HepG2 (cell line): ENCODE data around the gene ANKRD12. TPM values are rescaled to one million over a fixed set of nuclear protein-coding genes. Genes with fewer than 3 reads are reported as not detected.
A peak's percentile ranks its signal among the peaks of the same experiment; 100 is the strongest.

Experiments used
- ARNTL ChIP-seq: sonication (generic); formaldehyde crosslinking; IDR thresholded peaks from 2 replicates; pipeline ENCODE4 v1.4.0; 2020; ENCODE audit warnings: mild to moderate bottlenecking, missing genetic modification reagents
- BRD4 ChIP-seq: sonication (generic); formaldehyde crosslinking; IDR thresholded peaks from 2 replicates; pipeline ENCODE4 v1.4.0; 2020; ENCODE audit warnings: missing genetic modification reagents
- ELK4 ChIP-seq: sonication (generic); formaldehyde crosslinking; IDR thresholded peaks from 2 replicates; pipeline ENCODE4 v1.9.0; 2021; ENCODE audit warnings: missing genetic modification reagents, borderline replicate concordance
- ERF ChIP-seq: IDR thresholded peaks from 2 replicates; pipeline ENCODE4 v1.6.1; 2018; ENCODE audit warnings: missing biosample characterization, missing genetic modification reagents
- GATAD1 ChIP-seq: IDR thresholded peaks from 2 replicates; pipeline ENCODE4 v1.6.1; 2016; ENCODE audit warnings: missing genetic modification reagents, missing compliant biosample characterization
- HMG20A ChIP-seq: IDR thresholded peaks from 2 replicates; pipeline ENCODE4 v1.6.1; 2016; ENCODE audit warnings: borderline replicate concordance
- JARID2 ChIP-seq: sonication (generic); formaldehyde crosslinking; IDR thresholded peaks from 2 replicates; pipeline ENCODE4 v1.8.1; 2023; ENCODE audit warnings: missing genetic modification reagents, inconsistent platforms; ENCODE audit not compliant: insufficient replicate concordance
- LRRFIP1 ChIP-seq: sonication (generic); formaldehyde crosslinking; conservative IDR thresholded peaks from 2 replicates; pipeline ENCODE4 v1.4.0; 2020; ENCODE audit warnings: missing genetic modification reagents
- MEIS2 ChIP-seq: sonication (generic); formaldehyde crosslinking; IDR thresholded peaks from 2 replicates; pipeline ENCODE4 v1.9.0; 2021; ENCODE audit warnings: mild to moderate bottlenecking, missing genetic modification reagents
- MTERF4 ChIP-seq: sonication (generic); formaldehyde crosslinking; IDR thresholded peaks from 2 replicates; pipeline ENCODE4 v1.8.0; 2023; ENCODE audit warnings: mild to moderate bottlenecking, missing genetic modification reagents
- MTF2 ChIP-seq: sonication (generic); formaldehyde crosslinking; IDR thresholded peaks from 2 replicates; pipeline ENCODE4 v1.5.0; 2020; ENCODE audit warnings: missing genetic modification reagents, borderline replicate concordance
- POGZ ChIP-seq: sonication (generic); formaldehyde crosslinking; IDR thresholded peaks from 2 replicates; pipeline ENCODE4 v1.4.0; 2020; ENCODE audit warnings: mild to moderate bottlenecking, missing genetic modification reagents
- SAP130 ChIP-seq: IDR thresholded peaks from 2 replicates; pipeline ENCODE4 v1.6.1; 2016; ENCODE audit warnings: low read depth
- SMYD3 ChIP-seq: sonication (generic); formaldehyde crosslinking; IDR thresholded peaks from 2 replicates; pipeline ENCODE4 v1.8.1; 2023; ENCODE audit warnings: mild to moderate bottlenecking, missing genetic modification reagents
- SOX13 ChIP-seq, 3 experiments: fragments of 450-650 bp in 1 of 3; sonication (generic) in 1 of 3; formaldehyde crosslinking in 1 of 3; IDR thresholded peaks in 2 of 3; conservative IDR thresholded peaks in 1 of 3; 2 replicates each; pipeline versions ENCODE4 v1.5.0 to v1.6.1; 2016 to 2020; ENCODE audit warnings: antibody characterized with exemption in 1 of 3, mild to moderate bottlenecking in 1 of 3, missing compliant biosample characterization in 1 of 3, missing genetic modification reagents in 1 of 3, moderate library complexity in 1 of 3
- TCF12 ChIP-seq, 2 experiments: fragments of 450-650 bp in 1 of 2; sonication (generic) in 1 of 2; formaldehyde crosslinking in 1 of 2; IDR thresholded peaks; 2 replicates each; pipeline versions ENCODE4 v1.6.1 to v1.8.0; 2017 to 2022; ENCODE audit warnings: antibody characterized with exemption in 1 of 2, mild to moderate bottlenecking in 1 of 2, missing genetic modification reagents in 1 of 2, moderate library complexity in 1 of 2
- THAP9 ChIP-seq: sonication (generic); formaldehyde crosslinking; IDR thresholded peaks from 2 replicates; pipeline ENCODE4; 2020; ENCODE audit warnings: missing genetic modification reagents, mild to moderate bottlenecking, borderline replicate concordance
- TOE1 ChIP-seq: sonication (generic); formaldehyde crosslinking; IDR thresholded peaks from 2 replicates; pipeline ENCODE4 v1.4.0; 2020; ENCODE audit warnings: mild to moderate bottlenecking, missing genetic modification reagents
- ZFP36 ChIP-seq: fragments of 150-350 bp; IDR thresholded peaks from 2 replicates; pipeline ENCODE4 v1.6.1; 2018; ENCODE audit warnings: borderline replicate concordance, low read length, low read depth; ENCODE audit not compliant: partially characterized antibody
- ZNF274 ChIP-seq: sonication (generic); formaldehyde crosslinking; IDR thresholded peaks from 2 replicates; pipeline ENCODE4 v1.5.1; 2020; ENCODE audit warnings: mild to moderate bottlenecking, missing genetic modification reagents
- ZNF383 ChIP-seq: sonication (generic); formaldehyde crosslinking; IDR thresholded peaks from 2 replicates; pipeline ENCODE4 v1.4.0; 2020; ENCODE audit warnings: missing genetic modification reagents, mild to moderate bottlenecking, borderline replicate concordance
- polyA plus RNA-seq, 8 experiments: library from polyadenylated mRNA; depleted of rRNA in 3 of 8; stranded (reverse) in 7 of 8; unstranded in 1 of 8; fragments of >200 nt; fragmentation: Illumina TruSeq in 4 of 8; extraction: Trizol in 4 of 8; gene quantifications; 2 replicates each; pipeline versions ENCODE4 v1.2.1 to v1.2.3, GENCODE V29; 2011 to 2016; ENCODE audit warnings: low read depth in 4 of 8, missing spikeins in 1 of 8, mixed read lengths in 1 of 8; ENCODE audit not compliant: insufficient read depth in 1 of 8
- total RNA-seq, 5 experiments: library from RNA; depleted of rRNA; stranded (reverse); fragments of >200 nt; fragmentation: Illumina TruSeq; extraction: Trizol; gene quantifications; 2 replicates each; pipeline ENCODE4 v1.2.3, GENCODE V29; 2016; ENCODE audit warnings: low read depth in 1 of 5

ANKRD12 gene
- total and polyA plus RNA-seq, 2 of the 13 experiments (the other 11 are each of a cell fraction or from before 2014, with no cell fraction given): 6.0 to 23.2 TPM

GRCh38 chr18:9102508-9103375, 33.8 kb upstream of the ANKRD12 start, which contains the start of gene NDUFV2 (continued):
- no peak for TF ChIP-seq TCF12 (IDR thresholded peaks at IDR 0.05)
- no peak for TF ChIP-seq TCF12 (CRISPR knock-in tag; IDR thresholded peaks at IDR 0.05)
- peak; percentile 91 for TF ChIP-seq SAP130 (CRISPR knock-in tag)
- no peak; the same call in 1 of the 2 replicates for TF ChIP-seq HMG20A
- TF ChIP-seq SOX13 (IDR thresholded peaks at IDR 0.05): no peak
- peak in 1 of 2 experiments; percentile 42; a peak in 1 of 4 replicates for TF ChIP-seq SOX13 (CRISPR knock-in tag; conservative IDR thresholded peaks at IDR 0.05 in 1 of 2, IDR thresholded peaks at IDR 0.05 in 1 of 2)
- 0 out of 2 replicates have a peak, but pooled peaks have one; percentile 46 for TF ChIP-seq BRD4 (CRISPR knock-in tag)
- peak; percentile 78 for TF ChIP-seq ARNTL (CRISPR knock-in tag)
- no peak for TF ChIP-seq MTF2
- peak; percentile 92; the same call in 1 of the 2 replicates for TF ChIP-seq SMYD3 (CRISPR knock-in tag)
- TF ChIP-seq POGZ (CRISPR knock-in tag): peak; percentile 51; the same call in 1 of the 2 replicates
- no peak; the same call in 1 of the 2 replicates for TF ChIP-seq MTERF4 (CRISPR knock-in tag)
- no peak for TF ChIP-seq ZFP36
- TF ChIP-seq JARID2 (CRISPR knock-in tag): no peak
- no peak for TF ChIP-seq TOE1 (CRISPR knock-in tag)
- TF ChIP-seq LRRFIP1: no peak
- TF ChIP-seq THAP9 (CRISPR knock-in tag): peak; percentile 96
- TF ChIP-seq MEIS2 (CRISPR knock-in tag): no peak
- peak; percentile 58 for TF ChIP-seq GATAD1 (CRISPR knock-in tag)
- no peak for TF ChIP-seq ELK4 (CRISPR knock-in tag)
- TF ChIP-seq ERF: peak; percentile 80; the same call in 1 of the 2 replicates
- no peak for TF ChIP-seq ZNF383 (CRISPR knock-in tag)
- TF ChIP-seq ZNF274 (CRISPR knock-in tag): peak; percentile 32; the same call in 1 of the 2 replicates
